GM12891 (cell line): Measurements from ENCODE around the gene CCDC178.

Experiments used
- PAX5 ChIP-seq: IDR thresholded peaks from 2 replicates; pipeline ENCODE4 v1.6.1; 2011; ENCODE audit warnings: low read length, moderate library complexity, mild to moderate bottlenecking; ENCODE audit not compliant: insufficient read depth, severe bottlenecking
- POLR2A ChIP-seq: IDR thresholded peaks from 2 replicates; pipeline ENCODE4 v1.6.1; 2011; ENCODE audit warnings: low read depth, low read length, control low read depth
- POLR2AphosphoS5 ChIP-seq: IDR thresholded peaks from 2 replicates; pipeline ENCODE4 v1.6.1; 2011; ENCODE audit warnings: low read depth, low read length, control low read depth
- SPI1 ChIP-seq: IDR thresholded peaks from 2 replicates; pipeline ENCODE4 v1.6.1; 2011; ENCODE audit warnings: low read depth, low read length, control low read depth
- TAF1 ChIP-seq: IDR thresholded peaks from 2 replicates; pipeline ENCODE4 v1.6.1; 2011; ENCODE audit warnings: low read depth, low read length, control low read depth

DNA sequence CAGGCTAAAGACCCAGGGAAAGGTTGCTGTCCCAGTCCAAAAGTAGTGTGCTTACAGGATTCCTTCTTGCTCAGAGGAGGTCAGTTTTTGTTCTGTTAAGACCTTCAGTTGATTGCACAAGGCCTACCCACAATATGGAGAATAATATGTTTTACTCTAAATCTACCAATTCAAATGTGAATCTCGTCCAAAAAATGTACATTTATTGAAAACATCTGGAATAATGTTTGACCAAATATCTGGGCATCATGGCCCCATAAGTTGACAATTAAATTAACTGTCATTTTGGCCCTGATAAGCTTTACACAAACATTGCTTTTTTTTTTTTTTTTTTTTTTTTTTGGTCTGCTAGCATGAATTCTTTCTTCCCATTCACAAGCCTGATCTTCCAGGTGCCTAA lies 109.8 kb downstream of the CCDC178 start:
- TF ChIP-seq PAX5: no peak
- no peak for TF ChIP-seq POLR2A
- TF ChIP-seq POLR2AphosphoS5: no peak
- no peak for TF ChIP-seq SPI1
- no peak for TF ChIP-seq TAF1
